Right lobe of liver (tissue), 4 donors: Measurements from ENCODE around the gene DUS4L.

Experiments used
- CTCF ChIP-seq, 4 donors: fragments of 200-600 bp in 3 of 4; fragments of 450-650 bp in 1 of 4; IDR thresholded peaks; one replicate each; pipeline versions ENCODE4 v1.5.1 to v1.8.0; 2016 to 2022; ENCODE audit warnings: antibody characterized with exemption in 4 of 4, mild to moderate bottlenecking in 2 of 4
- POLR2A ChIP-seq: fragments of 450-650 bp; IDR thresholded peaks from one replicate; pipeline ENCODE4 v1.6.1; 2017; ENCODE audit warnings: antibody characterized with exemption, mild to moderate bottlenecking
- donor health status: DM: no; HTN: no; CAD: no.
- donor health status: DM: no; HTN: no; CAD: no.
- donor health status: DM: no; HTN: yes; CAD: no.

- no peak for TF ChIP-seq CTCF (IDR thresholded peaks at IDR 0.05)
- no peak for TF ChIP-seq POLR2A
Measured at GRCh38 chr7:107526672-107527071, 37.1 kb upstream of the DUS4L start.
